PC-3 (cell line): ENCODE results near the gene SLC45A3. TPM values are rescaled to one million over a fixed set of nuclear protein-coding genes. Genes with fewer than 3 reads are reported as not detected.

Experiments
- ATAC-seq: fragments of 200-7000 bp; cut with Tn5 transposase; 2 replicates; pipeline ENCODE4 v1.9.1; 2020; ENCODE audit warnings: mild to moderate bottlenecking, moderate library complexity
- BruUV-seq: library from RNA; stranded (reverse); fragments of 400-500 nt; replicated peaks from 2 replicates; lab custom pipeline; 2021; lab: Mats Ljungman, UMichigan
- CTCF ChIA-PET: fragments of 300-600 bp; sonication (Branson Sonifier 250); formaldehyde crosslinking; loops from one replicate; lab custom pipeline; 2022; ENCODE audit warnings: antibody characterized with exemption; lab: Charles Lee
- POLR2A ChIA-PET: fragments of 300-600 bp; sonication (Branson Sonifier 250); formaldehyde crosslinking; loops from one replicate; lab custom pipeline; 2022; ENCODE audit warnings: antibody characterized with exemption; ENCODE audit not compliant: unreplicated experiment; lab: Charles Lee
- DNase-seq: peaks from one replicate; pipeline ENCODE4 v3.0.0-alpha.2; 2015
- H2AFZ ChIP-seq: fragments of 300-600 bp; sonication (generic); 2 replicates; pipeline ENCODE4 v1.6.0; 2016; ENCODE audit warnings: antibody characterized with exemption, low read length
- H3F3A ChIP-seq: fragments of 300-600 bp; sonication (generic); one replicate; pipeline ENCODE4 v1.6.0; 2017; ENCODE audit warnings: antibody characterized with exemption, low read length, control low read depth, mild to moderate bottlenecking; ENCODE audit not compliant: unreplicated experiment
- H3K27ac ChIP-seq: fragments of 300-600 bp; sonication (generic); 2 replicates; pipeline ENCODE4 v1.5.1; 2016; ENCODE audit warnings: mild to moderate bottlenecking, low read length
- H3K27me3 ChIP-seq: fragments of 300-600 bp; sonication (generic); 2 replicates; pipeline ENCODE4 v1.6.1; 2016; ENCODE audit warnings: low read length, mixed read lengths
- H3K36me3 ChIP-seq: fragments of 300-600 bp; sonication (generic); 2 replicates; pipeline ENCODE4 v1.6.1; 2016; ENCODE audit warnings: low read depth, mixed run types, low read length, mixed read lengths
- H3K4me1 ChIP-seq: fragments of 300-600 bp; sonication (generic); 2 replicates; pipeline ENCODE4 v1.5.1; 2016; ENCODE audit warnings: low read length; ENCODE audit not compliant: insufficient read depth
- H3K4me2 ChIP-seq: fragments of 300-600 bp; sonication (generic); 2 replicates; pipeline ENCODE4 v1.6.0; 2016; ENCODE audit warnings: low read length
- H3K4me3 ChIP-seq: fragments of 300-600 bp; sonication (generic); 2 replicates; pipeline ENCODE4 v1.5.1; 2016; ENCODE audit warnings: mild to moderate bottlenecking, low read length, mixed read lengths
- H3K79me2 ChIP-seq: fragments of 300-600 bp; sonication (generic); 2 replicates; pipeline ENCODE4 v1.6.1; 2017; ENCODE audit warnings: low read length, mixed read lengths
- H3K9ac ChIP-seq: fragments of 300-600 bp; sonication (generic); 2 replicates; pipeline ENCODE4 v1.6.0; 2016; ENCODE audit warnings: mild to moderate bottlenecking, low read length
- H3K9me2 ChIP-seq: fragments of 300-600 bp; sonication (generic); replicated peaks from 2 replicates; pipeline ENCODE4 v1.6.1; 2016; ENCODE audit warnings: mixed run types, low read length, mixed read lengths
- H3K9me3 ChIP-seq: fragments of 300-600 bp; sonication (generic); 2 replicates; pipeline ENCODE4 v1.6.1; 2016; ENCODE audit warnings: low read length, mixed read lengths
- H4K20me1 ChIP-seq: fragments of 300-600 bp; sonication (generic); 2 replicates; pipeline ENCODE4 v1.6.1; 2016; ENCODE audit warnings: low read length, mixed read lengths
- EZH2 ChIP-seq: fragments of 300-600 bp; sonication (generic); IDR thresholded peaks from one replicate; pipeline ENCODE4 v1.6.1; 2017; ENCODE audit warnings: antibody characterized with exemption, mild to moderate bottlenecking, low read length; ENCODE audit not compliant: unreplicated experiment
- EZH2phosphoT487 ChIP-seq: fragments of 300-600 bp; sonication (generic); IDR thresholded peaks from 2 replicates; pipeline ENCODE4 v1.6.1; 2018; ENCODE audit warnings: mild to moderate bottlenecking, antibody characterized with exemption, low read length, borderline replicate concordance
- intact Hi-C: fragments of 100-400 bp; cut with micrococcal nuclease; formaldehyde crosslinking; loops from 2 replicates; pipeline ENCODE4 v1.9.0; 2023
- total RNA-seq: library from RNA; depleted of rRNA; stranded (reverse); fragments of >200 nt; gene quantifications from 2 replicates; pipeline ENCODE4 v1.2.3, GENCODE V29; 2014
- TF ChIP-seq, protein P1 (sequence below): fragments of 300-600 bp; sonication (generic); conservative IDR thresholded peaks from 2 replicates; pipeline ENCODE4 v1.5.1; 2017; ENCODE audit warnings: antibody characterized with exemption, low read depth, mild to moderate bottlenecking, low read length

Gene SLC45A3
- total RNA-seq, 1 experiment from 2014 or later: 33.2 TPM

DNA sequence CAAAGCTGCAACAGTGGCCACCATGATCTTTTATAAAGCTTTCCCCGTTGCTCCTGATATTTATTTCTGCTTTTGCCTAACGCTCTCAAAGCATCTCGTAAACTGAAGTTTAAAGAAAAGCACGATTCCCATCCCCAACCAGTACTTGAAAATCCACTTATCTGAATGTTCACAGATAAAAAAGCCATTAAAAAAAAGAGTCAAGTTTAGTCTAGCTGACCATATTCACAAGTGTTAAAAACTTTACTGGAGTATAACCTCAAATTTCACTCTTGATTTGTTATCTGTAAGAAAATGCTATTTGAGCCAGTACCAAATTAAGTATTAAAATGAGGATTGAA is 34.6 kb upstream of the SLC45A3 start:
- Histone ChIP-seq H3K9ac (no peak overlapping the region), H3K27me3 (no peaks in the 10 kb centered on the region), H3K27ac (no peak overlapping the region), H3K9me2 (no peaks in the 10 kb centered on the region), H3K4me2 (no peak overlapping the region), H3K9me3 (no peaks in the 10 kb centered on the region), H4K20me1 (no peaks in the 10 kb centered on the region), H2AFZ (no peak overlapping the region), H3K79me2 (no peaks in the 10 kb centered on the region), H3K4me3 (no peak overlapping the region), H3F3A (no peaks in the 10 kb centered on the region), H3K36me3 (peaks cover 50% of the 10 kb centered on the region), H3K4me1 (peaks cover 9% of the 10 kb centered on the region; the same call in 1 of the 2 replicates)
- ATAC-seq (no peak), DNase-seq (no peak)
- no peak for TF ChIP-seq EZH2
- TF ChIP-seq, protein P1, sequence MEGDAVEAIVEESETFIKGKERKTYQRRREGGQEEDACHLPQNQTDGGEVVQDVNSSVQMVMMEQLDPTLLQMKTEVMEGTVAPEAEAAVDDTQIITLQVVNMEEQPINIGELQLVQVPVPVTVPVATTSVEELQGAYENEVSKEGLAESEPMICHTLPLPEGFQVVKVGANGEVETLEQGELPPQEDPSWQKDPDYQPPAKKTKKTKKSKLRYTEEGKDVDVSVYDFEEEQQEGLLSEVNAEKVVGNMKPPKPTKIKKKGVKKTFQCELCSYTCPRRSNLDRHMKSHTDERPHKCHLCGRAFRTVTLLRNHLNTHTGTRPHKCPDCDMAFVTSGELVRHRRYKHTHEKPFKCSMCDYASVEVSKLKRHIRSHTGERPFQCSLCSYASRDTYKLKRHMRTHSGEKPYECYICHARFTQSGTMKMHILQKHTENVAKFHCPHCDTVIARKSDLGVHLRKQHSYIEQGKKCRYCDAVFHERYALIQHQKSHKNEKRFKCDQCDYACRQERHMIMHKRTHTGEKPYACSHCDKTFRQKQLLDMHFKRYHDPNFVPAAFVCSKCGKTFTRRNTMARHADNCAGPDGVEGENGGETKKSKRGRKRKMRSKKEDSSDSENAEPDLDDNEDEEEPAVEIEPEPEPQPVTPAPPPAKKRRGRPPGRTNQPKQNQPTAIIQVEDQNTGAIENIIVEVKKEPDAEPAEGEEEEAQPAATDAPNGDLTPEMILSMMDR: no peak
- TF ChIP-seq EZH2phosphoT487: no peak
- BruUV-seq: no TSS peak
- ChIA-PET CTCF (interaction anchor here (1.3 kb wide), 1 partner anchor 42 kb away, joined by 3 read pairs; no protein-coding TSS in a partner anchor), POLR2A (no interaction called here)
- intact Hi-C loops: loop anchor here (5.0 kb wide), 1 partner anchor 32 kb away; no protein-coding TSS in a partner anchor

DNA sequence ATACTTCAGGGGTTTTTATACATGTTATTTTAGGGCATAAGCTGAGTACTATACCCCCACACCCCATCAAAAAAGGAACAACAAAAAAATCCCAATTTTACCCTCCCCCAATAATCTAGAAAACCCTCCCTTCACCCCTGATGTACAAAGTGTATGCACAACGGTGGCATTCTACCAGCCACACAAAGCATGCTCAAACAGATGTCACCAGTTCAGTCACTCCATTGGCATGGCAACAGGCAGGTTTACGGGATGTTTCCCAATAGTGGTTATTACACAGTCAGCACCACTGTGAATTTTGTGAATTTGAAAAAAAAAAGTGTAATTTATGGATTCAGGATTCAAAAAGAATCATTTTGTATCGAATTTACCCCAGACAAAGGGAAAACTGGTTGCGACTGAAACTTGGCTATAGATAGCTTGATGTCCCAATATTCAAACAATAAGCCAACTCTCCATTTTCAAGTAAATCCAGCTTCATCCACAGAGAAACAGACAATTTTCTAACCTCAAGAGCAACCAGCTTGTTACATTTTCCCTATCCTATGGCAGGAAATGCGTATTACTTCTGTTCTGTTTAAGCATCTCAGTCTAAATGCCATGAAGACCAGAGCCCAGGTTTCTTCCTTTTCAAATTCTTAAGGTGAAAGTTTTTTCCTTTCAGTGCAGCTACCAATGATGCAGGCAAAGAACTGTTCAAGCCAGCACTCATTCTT is 34.0 kb upstream of the SLC45A3 start:
- ChIA-PET POLR2A (no interaction called here), CTCF (interaction anchor here (1.3 kb wide), 1 partner anchor 42 kb away, joined by 3 read pairs; no protein-coding TSS in a partner anchor)
- intact Hi-C loops: loop anchor here (5.0 kb wide), 1 partner anchor 33 kb away; no protein-coding TSS in a partner anchor
- peak; percentile 61 for DNase-seq
- Histone ChIP-seq H3K27me3 (no peaks in the 10 kb centered on the region), H3K4me1 (peaks cover 9% of the 10 kb centered on the region; the same call in 1 of the 2 replicates), H3K9me3 (no peaks in the 10 kb centered on the region), H3K36me3 (peaks cover 45% of the 10 kb centered on the region), H3K79me2 (no peaks in the 10 kb centered on the region), H3K4me2 (no peak overlapping the region), H3K9ac (no peak overlapping the region), H3K4me3 (no peak overlapping the region), H3F3A (no peaks in the 10 kb centered on the region), H3K9me2 (no peaks in the 10 kb centered on the region), H3K27ac (no peak overlapping the region), H2AFZ (no peak overlapping the region), H4K20me1 (no peaks in the 10 kb centered on the region)
- ATAC-seq: peak; percentile 36
- no TSS peak for BruUV-seq
- TF ChIP-seq, protein P1: no peak
- TF ChIP-seq EZH2 (no peak), EZH2phosphoT487 (no peak)
